Psoas muscle (tissue), 8 donors: ENCODE results near the gene CTSF. TPM values are rescaled to one million over a fixed set of nuclear protein-coding genes. Genes with fewer than 3 reads are reported as not detected.
"Not testable (repeated sequence)": the region's sequence is repeated elsewhere in the genome, so short reads cannot be mapped to it uniquely, and the experiment has no call there.

Experiments used
- ATAC-seq, 4 donors: fragments of 200-7000 bp; cut with Tn5 transposase; one replicate each; pipeline ENCODE4 v1.9.1; 2020; ENCODE audit warnings: moderate library complexity in 3 of 4, mild to moderate bottlenecking in 2 of 4
- DNase-seq, 2 donors: peaks; one replicate each; pipeline ENCODE4 v3.0.0-alpha.2; 2020
- H3K27ac ChIP-seq: fragments of 200-600 bp; one replicate; pipeline ENCODE4 v1.8.0; 2022
- H3K27me3 ChIP-seq, 3 donors: fragments of 200-600 bp in 1 of 3; one replicate each; pipeline versions ENCODE4 v1.6.1 to v1.8.0; 2013 to 2022; ENCODE audit warnings: low read length in 2 of 3, mild to moderate bottlenecking in 2 of 3, moderate library complexity in 1 of 3; ENCODE audit not compliant: insufficient read depth in 3 of 3
- H3K36me3 ChIP-seq, 2 donors: fragments of 200-600 bp in 1 of 2; one replicate each; pipeline versions ENCODE4 v1.6.1 to v1.8.0; 2013 to 2022; ENCODE audit warnings: low read depth in 1 of 2, mild to moderate bottlenecking in 1 of 2, moderate library complexity in 1 of 2; ENCODE audit not compliant: insufficient read depth in 1 of 2
- H3K4me1 ChIP-seq: fragments of 200-600 bp; one replicate; pipeline ENCODE4 v1.8.0; 2022
- H3K4me3 ChIP-seq: fragments of 200-600 bp; one replicate; pipeline ENCODE4 v1.8.0; 2022; ENCODE audit warnings: mild to moderate bottlenecking
- H3K9me3 ChIP-seq: fragments of 200-600 bp; one replicate; pipeline ENCODE4 v1.8.0; 2022
- WGBS, 3 donors: extraction: QIAGEN DNeasy Blood & Tissue Kit; methylation state at CpG; one replicate each; pipeline versions ENCODE4 v1.1.6 to v1.1.7; 2013; 5-methylcytosine and 5-hydroxymethylcytosine counted together
- intact Hi-C, 2 donors: fragments of 100-400 bp; cut with DNase I; formaldehyde crosslinking; loops; one replicate each; pipeline versions ENCODE4 v1.11.0 to v1.14.2; 2022
- polyA plus RNA-seq, 3 donors: library from polyadenylated mRNA; stranded (reverse); fragments of 200-250 nt; gene quantifications; one replicate each; pipeline ENCODE4 v1.2.3, GENCODE V29; 2013
- total RNA-seq, 4 donors: library from RNA; stranded (reverse); fragmentation: NEBNext Ultra II Directional in 2 of 4; extraction: Animal tissue kit (Norgen Biotek cat#: 25700) in 2 of 4; gene quantifications; one replicate each; pipeline versions ENCODE4 v1.2.1 to v1.2.4, GENCODE V29; 2021 to 2023
- TF ChIP-seq, protein P1 (sequence below): fragments of 200-600 bp; IDR thresholded peaks from one replicate; pipeline ENCODE4 v1.8.0; 2022; ENCODE audit warnings: antibody characterized with exemption
- donor health status: healthy with polysubstance abuse.
- donor health status: DM: no; HTN: no; CAD: no; lungs with moderate emphysema.
- donor health status: Bipolar disorder and iron deficiency.
- donor health status: healthy.
- donor health status: DM: yes; HTN: yes; CAD: no.
- donor health status: DM: no; HTN: no; CAD: no.
- donor health status: DM: no; HTN: no; CAD: no.
- donor health status: DM: yes; HTN: yes; CAD: no.

Gene CTSF
- total and polyA plus RNA-seq, 7 donors, result 16.5 to 79.0 (median 31.8) TPM

DNA sequence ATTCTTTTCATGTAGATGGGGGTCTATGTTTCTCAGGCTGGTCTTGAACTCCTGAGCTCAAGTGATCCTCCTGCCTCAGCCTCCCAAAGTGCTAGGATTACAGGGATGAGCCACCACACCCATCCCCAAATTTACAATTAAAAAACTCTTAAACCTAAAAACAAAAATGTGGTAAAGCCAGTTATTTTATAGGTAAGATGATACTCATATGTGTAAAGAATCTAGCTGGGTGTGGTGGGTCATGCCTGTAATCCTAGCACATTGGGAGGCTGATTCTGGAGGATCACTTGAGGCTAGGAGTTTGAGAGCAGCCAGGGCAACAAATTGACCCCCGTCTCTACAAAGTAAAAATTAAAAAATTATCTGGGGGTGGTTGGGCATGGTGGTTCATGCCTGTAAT is 44.1 kb upstream of the CTSF start:
- intact Hi-C loops, result no loop called here
- Histone ChIP-seq H3K4me1 (peaks cover 8% of the 10 kb centered on the region), H3K4me3 (no peak overlapping the region), H3K36me3 (no peaks in the 10 kb centered on the region), H3K27me3 (no peaks in the 10 kb centered on the region), H3K27ac (no peak overlapping the region), H3K9me3 (no peaks in the 10 kb centered on the region)
- ATAC-seq (no peak), DNase-seq (no peak)
- TF ChIP-seq, protein P1, sequence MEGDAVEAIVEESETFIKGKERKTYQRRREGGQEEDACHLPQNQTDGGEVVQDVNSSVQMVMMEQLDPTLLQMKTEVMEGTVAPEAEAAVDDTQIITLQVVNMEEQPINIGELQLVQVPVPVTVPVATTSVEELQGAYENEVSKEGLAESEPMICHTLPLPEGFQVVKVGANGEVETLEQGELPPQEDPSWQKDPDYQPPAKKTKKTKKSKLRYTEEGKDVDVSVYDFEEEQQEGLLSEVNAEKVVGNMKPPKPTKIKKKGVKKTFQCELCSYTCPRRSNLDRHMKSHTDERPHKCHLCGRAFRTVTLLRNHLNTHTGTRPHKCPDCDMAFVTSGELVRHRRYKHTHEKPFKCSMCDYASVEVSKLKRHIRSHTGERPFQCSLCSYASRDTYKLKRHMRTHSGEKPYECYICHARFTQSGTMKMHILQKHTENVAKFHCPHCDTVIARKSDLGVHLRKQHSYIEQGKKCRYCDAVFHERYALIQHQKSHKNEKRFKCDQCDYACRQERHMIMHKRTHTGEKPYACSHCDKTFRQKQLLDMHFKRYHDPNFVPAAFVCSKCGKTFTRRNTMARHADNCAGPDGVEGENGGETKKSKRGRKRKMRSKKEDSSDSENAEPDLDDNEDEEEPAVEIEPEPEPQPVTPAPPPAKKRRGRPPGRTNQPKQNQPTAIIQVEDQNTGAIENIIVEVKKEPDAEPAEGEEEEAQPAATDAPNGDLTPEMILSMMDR, result no peak
- 89 to 92% (median 92%) methylated on average over 1 of the region's 1 CpG for WGBS, 3 donors

DNA sequence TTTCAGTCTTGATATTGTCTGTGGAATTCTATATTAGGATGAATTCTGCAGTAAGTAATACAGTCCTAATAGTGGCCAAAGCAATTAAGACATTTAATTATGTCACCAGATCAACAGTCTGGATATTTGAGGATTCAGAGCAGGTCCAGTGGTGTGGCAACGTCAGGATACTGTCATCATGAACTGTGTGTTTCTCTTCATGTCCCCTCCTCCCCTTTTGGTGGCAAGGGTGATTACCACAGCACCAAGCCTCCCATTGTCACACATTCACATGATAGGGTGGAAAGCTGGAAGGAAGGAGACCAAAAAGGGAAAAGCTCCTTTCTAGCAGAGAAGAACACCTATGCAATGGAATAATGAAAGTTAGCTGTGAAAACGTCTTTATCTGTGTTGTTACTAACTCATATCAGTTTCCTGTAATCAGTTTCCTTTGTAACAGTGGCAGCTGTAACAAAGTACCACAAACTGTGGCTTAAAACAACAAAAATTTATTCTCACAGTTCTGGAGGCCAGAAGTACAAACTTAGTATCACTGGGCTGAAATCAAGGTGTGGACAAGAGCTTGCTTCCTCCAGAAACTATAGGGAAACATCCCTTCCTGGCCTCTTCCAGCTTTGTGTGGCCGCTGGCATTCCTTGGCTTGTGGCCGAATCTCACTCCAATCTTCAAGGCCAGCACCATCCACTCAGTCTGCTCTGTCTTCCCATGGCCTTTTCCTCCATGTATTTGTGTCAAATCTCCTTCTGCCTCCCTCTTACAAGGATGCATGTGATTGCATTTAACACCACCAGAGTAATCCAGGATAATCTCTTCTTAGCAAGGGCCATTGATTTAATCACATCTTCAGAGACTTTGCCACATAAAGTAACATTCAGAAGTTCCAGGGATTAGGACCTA is 41.6 kb upstream of the CTSF start:
- ATAC-seq, result no peak
- DNase-seq, result no peak
- Histone ChIP-seq H3K4me1 (no peaks in the 10 kb centered on the region), H3K9me3 (no peaks in the 10 kb centered on the region), H3K4me3 (no peak overlapping the region), H3K27ac (no peak overlapping the region), H3K36me3 (peaks cover 0 to 16% of the 10 kb centered on the region in 2 donors), H3K27me3 (no peaks in the 10 kb centered on the region)
- 74 to 78% (median 75%) methylated on average over 4 of the region's 4 CpGs for WGBS, 3 donors
- TF ChIP-seq, protein P1, result no peak
- intact Hi-C loops, result no loop called here

DNA sequence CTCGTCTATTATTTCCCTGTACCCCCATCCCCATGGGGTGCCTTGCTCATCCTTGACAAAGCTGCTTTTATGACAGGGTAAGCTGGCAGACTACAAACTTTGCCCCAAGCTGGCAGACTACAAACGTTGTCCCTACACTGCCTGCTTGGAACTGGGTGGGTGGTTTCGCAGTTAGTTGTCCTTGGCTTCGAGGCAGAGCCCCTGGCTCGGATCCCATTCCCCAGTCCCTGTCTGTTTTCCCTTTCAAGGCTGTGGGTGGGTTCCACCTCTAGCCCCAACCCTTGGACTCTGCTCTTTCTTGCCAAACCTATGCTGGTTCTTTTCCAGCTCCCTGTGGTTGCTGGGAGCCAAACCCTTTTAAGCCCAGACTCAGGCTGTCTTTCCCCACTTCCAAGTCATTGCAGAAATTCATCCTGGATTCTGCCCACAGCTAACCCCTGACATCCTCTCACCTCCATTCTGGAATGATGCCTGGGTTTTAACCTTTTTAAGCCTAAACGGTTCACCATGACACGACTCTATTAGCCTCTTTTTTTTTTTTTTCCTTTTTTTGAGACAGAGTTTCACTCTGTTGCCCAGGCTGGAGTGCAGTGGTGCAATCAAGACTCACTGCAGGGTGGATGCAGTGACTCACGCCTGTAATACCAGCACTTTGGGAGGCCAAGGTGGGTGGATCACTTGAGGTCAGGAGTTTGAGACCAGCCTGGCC is 38.9 kb upstream of the CTSF start:
- no peaks in the 10 kb centered on the region for H3K4me1 ChIP-seq
- H3K27me3 ChIP-seq, result no peaks in the 10 kb centered on the region
- 39 to 52% (median 39%) methylated on average over 8 of the region's 8 CpGs for WGBS, 3 donors
- intact Hi-C loops, result no loop called here
- H3K27ac ChIP-seq, result peak overlapping the region; percentile 16
- TF ChIP-seq, protein P1, result no peak
- peaks cover 0 to 31% of the 10 kb centered on the region in 2 donors for H3K36me3 ChIP-seq
- peak in 3 of 4 donors; percentile 54 to 70 (median 62) for ATAC-seq
- DNase-seq, result peak; percentile 79 to 83
- no peaks in the 10 kb centered on the region for H3K9me3 ChIP-seq
- no peak overlapping the region for H3K4me3 ChIP-seq

DNA sequence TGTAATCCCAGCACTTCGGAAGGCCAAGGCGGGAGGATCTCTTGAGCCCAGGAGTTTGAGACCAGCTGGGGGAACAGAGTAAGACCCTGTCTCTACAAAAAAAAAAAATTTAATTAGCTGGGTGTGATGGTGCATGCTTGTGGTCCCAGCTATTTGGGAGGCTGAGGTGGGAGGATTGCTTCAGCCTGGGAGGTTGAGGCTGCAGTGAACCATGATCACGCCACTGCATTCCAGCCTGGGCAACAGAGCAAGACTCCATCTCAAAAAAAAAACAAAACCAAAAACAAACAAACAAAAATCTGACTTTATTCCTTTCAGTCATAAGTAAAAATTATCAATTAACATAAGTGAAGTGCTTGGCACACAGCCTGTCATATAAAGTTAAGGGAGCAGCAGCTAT is 38.2 kb upstream of the CTSF start:
- H3K27me3 ChIP-seq, H3K4me1 ChIP-seq, DNase-seq, intact Hi-C loops, H3K4me3 ChIP-seq, ATAC-seq, H3K9me3 ChIP-seq: not testable (repeated sequence)
- H3K36me3 ChIP-seq, result peaks cover 0 to 31% of the 10 kb centered on the region in 2 donors
- peak overlapping the region; percentile 16 for H3K27ac ChIP-seq
- 97 to 100% (median 98%) methylated on average over 3 of the region's 3 CpGs for WGBS, 3 donors

DNA sequence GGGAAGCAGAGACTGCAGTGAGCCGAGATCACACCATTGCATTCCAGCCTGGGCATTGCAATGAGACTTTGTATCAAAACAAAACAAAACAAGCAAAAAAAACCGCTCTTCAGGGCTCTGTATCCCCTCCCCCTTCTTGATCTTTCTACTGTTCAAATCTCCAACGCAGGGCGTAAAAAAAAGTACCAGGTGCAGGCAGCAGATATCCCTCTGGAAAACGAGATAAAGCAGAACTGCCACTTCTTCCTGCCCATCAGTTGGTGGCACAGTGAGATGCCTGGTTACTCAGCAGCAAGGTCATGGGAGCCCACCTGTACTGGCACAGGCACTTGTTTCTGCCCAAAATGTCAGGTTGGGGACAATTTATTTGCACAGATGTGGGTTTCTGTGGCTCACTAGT is 35.7 kb upstream of the CTSF start:
- TF ChIP-seq, protein P1, result no peak
- H3K27ac ChIP-seq, result no peak overlapping the region
- H3K36me3 ChIP-seq, result peaks cover 0 to 52% of the 10 kb centered on the region in 2 donors
- DNase-seq (no peak), ATAC-seq (no peak)
- intact Hi-C loops, result no loop called here
- 89 to 93% (median 91%) methylated on average over 5 of the region's 5 CpGs for WGBS, 3 donors
- H3K4me1 ChIP-seq, result peaks cover 4% of the 10 kb centered on the region
- H3K27me3 ChIP-seq, result no peaks in the 10 kb centered on the region
- H3K9me3 ChIP-seq, result no peaks in the 10 kb centered on the region
- no peak overlapping the region for H3K4me3 ChIP-seq
